H1 (cell line): ENCODE results near the gene HTRA1. TPM values are rescaled to one million over a fixed set of nuclear protein-coding genes. Genes with fewer than 3 reads are reported as not detected.

ENCODE experiments used
- CTCF ChIA-PET: fragments of 300-600 bp; sonication (Branson Sonifier 250); formaldehyde crosslinking; loops from one replicate; lab custom pipeline; 2021; ENCODE audit not compliant: partially characterized antibody; lab: Charles Lee
- POLR2A ChIA-PET: fragments of 300-600 bp; sonication (Branson Sonifier 250); formaldehyde crosslinking; loops from one replicate; lab custom pipeline; 2021; ENCODE audit warnings: inconsistent platforms; ENCODE audit not compliant: partially characterized antibody; lab: Charles Lee
- DNase-seq, 2 experiments: peaks; one replicate each; pipeline versions ENCODE4 v3.0.0 to v3.0.0-alpha.2; 2010 to 2022; ENCODE audit warnings: low spot score in 2 of 2, low read depth in 1 of 2, mixed read lengths in 1 of 2
- FAIRE-seq: peaks from 2 replicates; lab custom pipeline; 2011; peaks lifted over from hg19 to GRCh38; lab: Jason Lieb, UNC
- H2AFZ ChIP-seq: 2 replicates; pipeline ENCODE4 v1.8.1; 2012; ENCODE audit warnings: low read length, inconsistent platforms
- H2AK5ac ChIP-seq: 2 replicates; pipeline ENCODE4 v1.6.1; 2013; ENCODE audit warnings: low read depth, low read length
- H2BK120ac ChIP-seq: replicated peaks from 2 replicates; pipeline ENCODE3; 2013; ENCODE audit warnings: low read depth, low read length, inconsistent platforms
- H2BK12ac ChIP-seq: 2 replicates; pipeline ENCODE4 v1.6.1; 2013; ENCODE audit warnings: low read depth, low read length
- H2BK15ac ChIP-seq: 2 replicates; pipeline ENCODE4 v1.6.1; 2013; ENCODE audit warnings: low read length
- H2BK20ac ChIP-seq: 2 replicates; pipeline ENCODE4 v1.6.1; 2013; ENCODE audit warnings: low read length
- H2BK5ac ChIP-seq: 2 replicates; pipeline ENCODE4 v1.6.1; 2013; ENCODE audit warnings: low read depth, low read length
- H3K14ac ChIP-seq: 2 replicates; pipeline ENCODE4 v1.6.1; 2013; ENCODE audit warnings: inconsistent platforms; ENCODE audit not compliant: insufficient read length
- H3K18ac ChIP-seq: 2 replicates; pipeline ENCODE4 v1.6.1; 2013; ENCODE audit warnings: low read length; ENCODE audit errors: extremely low read depth
- H3K23ac ChIP-seq: 2 replicates; pipeline ENCODE4 v1.6.1; 2013; ENCODE audit warnings: inconsistent platforms; ENCODE audit not compliant: insufficient read length
- H3K23me2 ChIP-seq: 2 replicates; pipeline ENCODE4 v1.6.1; 2013; ENCODE audit warnings: low read depth, low read length
- H3K27ac ChIP-seq: 2 replicates; pipeline ENCODE4 v1.6.1; 2011; ENCODE audit warnings: low read depth, low read length, inconsistent platforms
- H3K27me3 ChIP-seq, 4 experiments: replicated peaks in 1 of 4; 1 replicate in 1 of 4; 2 replicates in 3 of 4; pipeline versions ENCODE4 v1.6.1 to v1.8.1; 2011 to 2013; ENCODE audit warnings: low read length in 3 of 4, mild to moderate bottlenecking in 3 of 4, inconsistent platforms in 2 of 4, mixed read lengths in 2 of 4, moderate library complexity in 1 of 4; ENCODE audit not compliant: control insufficient read depth in 3 of 4, insufficient read depth in 3 of 4; ENCODE audit errors: extremely low read depth in 1 of 4
- H3K36me3 ChIP-seq, 4 experiments: 2 replicates each; pipeline versions ENCODE4 v1.6.1 to v1.8.1; 2011 to 2013; ENCODE audit warnings: mild to moderate bottlenecking in 4 of 4, low read length in 3 of 4, moderate library complexity in 2 of 4, control low read depth in 1 of 4, inconsistent platforms in 1 of 4; ENCODE audit not compliant: insufficient read depth in 4 of 4, control insufficient read depth in 2 of 4
- H3K4ac ChIP-seq: replicated peaks from 2 replicates; pipeline ENCODE3; 2013; ENCODE audit warnings: low read length, low read depth, mixed read lengths, inconsistent platforms; ENCODE audit not compliant: insufficient read length
- H3K4me1 ChIP-seq, 4 experiments: replicated peaks in 1 of 4; 1 replicate in 1 of 4; 2 replicates in 3 of 4; pipeline versions ENCODE4 v1.6.1 to v1.8.1; 2011 to 2013; ENCODE audit warnings: low read length in 3 of 4, inconsistent platforms in 2 of 4, mixed read lengths in 1 of 4; ENCODE audit not compliant: insufficient read depth in 4 of 4, control insufficient read depth in 3 of 4
- H3K4me2 ChIP-seq, 2 experiments: 2 replicates each; pipeline versions ENCODE4 v1.6.1 to v1.8.1; 2011 to 2013; ENCODE audit warnings: low read depth in 2 of 2, low read length in 2 of 2, control low read depth in 1 of 2, inconsistent platforms in 1 of 2, mild to moderate bottlenecking in 1 of 2; ENCODE audit not compliant: insufficient read depth in 1 of 2
- H3K4me3 ChIP-seq, 4 experiments: fragments of 200-600, 300-600 bp in 1 of 4; sonication (generic), shearing (Covaris generic), sonication (Bioruptor Twin) in 1 of 4; 2 replicates each; pipeline versions ENCODE4 v1.5.1 to v1.8.1; 2011 to 2016; ENCODE audit warnings: low read length in 4 of 4, low read depth in 3 of 4, control low read depth in 2 of 4, inconsistent platforms in 2 of 4, mild to moderate bottlenecking in 2 of 4, mixed read lengths in 1 of 4, moderate library complexity in 1 of 4; ENCODE audit not compliant: insufficient read depth in 2 of 4; ENCODE audit errors: extremely low read depth in 1 of 4
- H3K56ac ChIP-seq: replicated peaks from 2 replicates; pipeline ENCODE3; 2013; ENCODE audit warnings: low read depth, mild to moderate bottlenecking, mixed read lengths, low read length, inconsistent platforms; ENCODE audit not compliant: insufficient read length
- H3K79me1 ChIP-seq: 2 replicates; pipeline ENCODE4 v1.6.1; 2013; ENCODE audit warnings: low read depth, low read length, control low read depth
- H3K79me2 ChIP-seq, 2 experiments: 2 replicates each; pipeline versions ENCODE4 v1.6.1 to v1.8.1; 2012 to 2013; ENCODE audit warnings: low read length in 2 of 2, mild to moderate bottlenecking in 2 of 2, inconsistent platforms in 1 of 2; ENCODE audit not compliant: insufficient read depth in 2 of 2, control insufficient read depth in 1 of 2
- H3K9ac ChIP-seq, 4 experiments: replicated peaks in 1 of 4; 1 replicate in 1 of 4; 2 replicates in 3 of 4; pipeline versions ENCODE4 v1.6.1 to v1.8.1; 2011 to 2013; ENCODE audit warnings: low read depth in 3 of 4, low read length in 3 of 4, control low read depth in 2 of 4, mild to moderate bottlenecking in 2 of 4, moderate library complexity in 2 of 4, inconsistent platforms in 1 of 4; ENCODE audit errors: extremely low read depth in 1 of 4
- H3K9me3 ChIP-seq, 2 experiments: 2 replicates each; pipeline versions ENCODE4 v1.6.1 to v1.8.1; 2012 to 2013; ENCODE audit warnings: mild to moderate bottlenecking in 2 of 2, moderate library complexity in 2 of 2, control low read depth in 1 of 2, inconsistent platforms in 1 of 2, low read depth in 1 of 2, low read length in 1 of 2, mixed read lengths in 1 of 2; ENCODE audit not compliant: insufficient read depth in 2 of 2
- H4K20me1 ChIP-seq, 2 experiments: replicated peaks in 1 of 2; 2 replicates each; pipeline versions ENCODE3 to v1.8.1; 2011 to 2013; ENCODE audit warnings: inconsistent platforms in 2 of 2, low read length in 2 of 2, mild to moderate bottlenecking in 1 of 2; ENCODE audit not compliant: insufficient read depth in 2 of 2, control insufficient read depth in 1 of 2
- H4K5ac ChIP-seq: 2 replicates; pipeline ENCODE4 v1.6.1; 2013; ENCODE audit warnings: low read length, low read depth, mixed read lengths, inconsistent platforms; ENCODE audit not compliant: insufficient read length
- H4K8ac ChIP-seq: 2 replicates; pipeline ENCODE4 v1.8.0; 2013; ENCODE audit warnings: mild to moderate bottlenecking, moderate library complexity, low read length, inconsistent platforms; ENCODE audit not compliant: insufficient read depth; ENCODE audit errors: extremely low read depth
- H4K91ac ChIP-seq: replicated peaks from 2 replicates; pipeline ENCODE3; 2013; ENCODE audit warnings: low read length, mixed read lengths, inconsistent platforms; ENCODE audit not compliant: insufficient read length
- BACH1 ChIP-seq: IDR thresholded peaks from 2 replicates; pipeline ENCODE4 v1.6.1; 2012; ENCODE audit warnings: low read length, improper control_type of control experiment
- CEBPB ChIP-seq: IDR thresholded peaks from 2 replicates; pipeline ENCODE4 v1.6.1; 2012; ENCODE audit warnings: low read depth, low read length
- GTF2F1 ChIP-seq: IDR thresholded peaks from 2 replicates; pipeline ENCODE4 v1.6.1; 2012; ENCODE audit warnings: low read depth, low read length, improper control_type of control experiment, borderline replicate concordance
- POLR2A ChIP-seq, 2 experiments: IDR thresholded peaks; 1 replicate in 1 of 2; 2 replicates in 1 of 2; pipeline ENCODE4 v1.6.1; 2011; ENCODE audit warnings: low read depth in 2 of 2, low read length in 2 of 2, mild to moderate bottlenecking in 2 of 2; ENCODE audit errors: control extremely low read depth in 1 of 2
- SP1 ChIP-seq: IDR thresholded peaks from 2 replicates; pipeline ENCODE4 v1.6.1; 2011; ENCODE audit warnings: low read depth, low read length
- TAF7 ChIP-seq: optimal IDR thresholded peaks from 2 replicates; pipeline ENCODE3; 2011; ENCODE audit warnings: low read depth, mild to moderate bottlenecking, inconsistent platforms, low read length, moderate library complexity, borderline replicate concordance
- YY1 ChIP-seq: IDR thresholded peaks from 2 replicates; pipeline ENCODE4 v1.6.1; 2011; ENCODE audit warnings: low read depth, mild to moderate bottlenecking, low read length
- WGBS, 2 experiments: shearing (Covaris generic) in 1 of 2; methylation state at CpG; one replicate each; pipeline versions ENCODE4 v1.1.6 to v1.1.7; 2013 to 2015; ENCODE audit warnings: low lambda C conversion rate in 2 of 2, mixed read lengths in 2 of 2, inconsistent platforms in 1 of 2, low coverage in 1 of 2, missing lambda C conversion rate in 1 of 2; ENCODE audit not compliant: insufficient replicate concordance in 2 of 2, insufficient coverage in 1 of 2, insufficient read length in 1 of 2; ENCODE audit errors: extremely low coverage in 1 of 2, missing lambda C conversion rate in 1 of 2; 5-methylcytosine and 5-hydroxymethylcytosine counted together
- polyA plus RNA-seq, 7 experiments: library from polyadenylated mRNA; depleted of rRNA in 3 of 7; stranded (reverse) in 5 of 7; unstranded in 2 of 7; fragments of >200 nt in 5 of 7; fragments of 200-250 nt in 2 of 7; gene quantifications; 1 replicate in 5 of 7; 2 replicates in 1 of 7; 4 replicates in 1 of 7; pipeline versions ENCODE4 v1.2.1 to v1.2.3, GENCODE V29; 2011 to 2013; ENCODE audit warnings: missing spikeins in 2 of 7, mixed read lengths in 2 of 7
- total RNA-seq: library from RNA; stranded (reverse); fragmentation: NEBNext Ultra II Directional; extraction: Animal tissue kit (Norgen Biotek cat#: 25700); gene quantifications from 2 replicates; pipeline ENCODE4 v1.2.1, GENCODE V29; 2021
- TF ChIP-seq, protein P1 (sequence below): IDR thresholded peaks from 2 replicates; pipeline ENCODE4 v1.6.1; 2011; ENCODE audit warnings: low read depth, mild to moderate bottlenecking, low read length; ENCODE audit not compliant: insufficient read depth

Gene HTRA1
- total and polyA plus RNA-seq, 2 of the 8 experiments (the other 6 are each of a cell fraction or from before 2014, with no cell fraction given), result 15.8 to 20.1 TPM

DNA sequence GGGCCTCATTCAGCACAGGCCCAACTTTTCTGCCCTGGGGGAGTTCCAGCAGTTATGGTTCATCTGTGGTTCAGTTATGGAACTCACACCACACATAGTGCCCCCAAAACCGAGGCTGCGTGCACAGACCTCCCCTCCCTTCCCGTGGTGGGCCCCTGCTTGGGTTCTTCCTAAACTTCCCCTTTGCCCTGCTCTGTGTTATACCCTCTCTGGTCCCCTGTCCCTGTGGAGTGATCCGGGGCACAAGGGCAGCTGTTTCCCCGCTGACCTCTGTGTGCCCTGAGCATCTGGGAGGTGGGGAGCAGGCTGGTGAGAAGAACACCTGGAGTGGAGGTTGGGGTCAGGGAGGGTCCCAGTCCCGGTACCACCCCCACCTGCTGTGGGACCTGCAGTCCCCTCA, 39.4 kb downstream of the HTRA1 start:
- Histone ChIP-seq H3K79me1 (no peaks in the 10 kb centered on the region), H3K4me2 (no peak overlapping the region), H3K18ac (no peak overlapping the region), H3K23me2 (no peaks in the 10 kb centered on the region), H4K91ac (no peak overlapping the region), H3K79me2 (no peaks in the 10 kb centered on the region), H3K4me1 (no peaks in the 10 kb centered on the region), H2BK12ac (no peak overlapping the region), H4K8ac (0 out of 2 replicates have a peak overlapping the region, but pooled peaks have one; percentile 57), H3K56ac (no peak overlapping the region), H3K4me3 (no peak overlapping the region), H2BK20ac (no peak overlapping the region), H3K14ac (no peak overlapping the region), H2BK120ac (no peak overlapping the region), H3K9me3 (no peaks in the 10 kb centered on the region), H3K27me3 (no peaks in the 10 kb centered on the region), H4K20me1 (no peaks in the 10 kb centered on the region), H2BK5ac (no peak overlapping the region), H3K23ac (no peak overlapping the region), H3K4ac (no peak overlapping the region), H4K5ac (no peak overlapping the region), H3K9ac (no peak overlapping the region), H2AFZ (no peak overlapping the region), H3K36me3 (no peaks in the 10 kb centered on the region), H2AK5ac (no peak overlapping the region), H2BK15ac (0 out of 2 replicates have a peak overlapping the region, but pooled peaks have one; percentile 29), H3K27ac (no peak overlapping the region)
- WGBS, 2 experiments, result 100% methylated on average over 6 of the region's 6 CpGs; no CpG with 5 or more reads in 1 of the 2 experiments
- TF ChIP-seq, protein P1, sequence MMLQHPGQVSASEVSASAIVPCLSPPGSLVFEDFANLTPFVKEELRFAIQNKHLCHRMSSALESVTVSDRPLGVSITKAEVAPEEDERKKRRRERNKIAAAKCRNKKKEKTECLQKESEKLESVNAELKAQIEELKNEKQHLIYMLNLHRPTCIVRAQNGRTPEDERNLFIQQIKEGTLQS, result no peak
- TF ChIP-seq YY1, result no peak
- TF ChIP-seq GTF2F1, result no peak
- TF ChIP-seq POLR2A (IDR thresholded peaks at IDR 0.05; ENCODE audit: control extremely low read depth in 1 of 2, low read depth in 2 of 2, low read length in 2 of 2), result no peak
- TF ChIP-seq TAF7, result no peak
- no peak for TF ChIP-seq BACH1
- no peak for TF ChIP-seq SP1
- no peak for TF ChIP-seq CEBPB
- FAIRE-seq, result no peak
- CTCF ChIA-PET, result no interaction called here
- POLR2A ChIA-PET, result no interaction called here
- no peak for DNase-seq
